ENCODE measurements around the gene CCDC183.

DNA sequence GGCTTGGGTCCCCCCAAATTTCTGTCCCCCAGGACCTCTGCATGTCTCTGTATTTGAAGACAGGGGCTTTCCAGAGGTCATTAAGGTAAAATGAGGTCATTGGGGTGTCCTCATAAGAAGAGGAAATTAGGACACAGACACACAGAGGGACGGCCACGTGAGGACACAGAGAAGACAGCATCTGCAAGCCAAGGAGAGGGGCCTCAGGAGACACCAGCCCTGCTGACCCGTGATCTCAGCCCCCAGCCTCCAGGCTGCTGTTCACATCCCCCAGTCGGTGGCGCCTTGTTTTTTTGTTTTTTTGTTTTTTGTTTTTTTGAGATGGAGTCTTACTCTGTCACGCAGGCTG lies 1.2 kb upstream of the CCDC183 start:
- TF ChIP-seq, protein P1, sequence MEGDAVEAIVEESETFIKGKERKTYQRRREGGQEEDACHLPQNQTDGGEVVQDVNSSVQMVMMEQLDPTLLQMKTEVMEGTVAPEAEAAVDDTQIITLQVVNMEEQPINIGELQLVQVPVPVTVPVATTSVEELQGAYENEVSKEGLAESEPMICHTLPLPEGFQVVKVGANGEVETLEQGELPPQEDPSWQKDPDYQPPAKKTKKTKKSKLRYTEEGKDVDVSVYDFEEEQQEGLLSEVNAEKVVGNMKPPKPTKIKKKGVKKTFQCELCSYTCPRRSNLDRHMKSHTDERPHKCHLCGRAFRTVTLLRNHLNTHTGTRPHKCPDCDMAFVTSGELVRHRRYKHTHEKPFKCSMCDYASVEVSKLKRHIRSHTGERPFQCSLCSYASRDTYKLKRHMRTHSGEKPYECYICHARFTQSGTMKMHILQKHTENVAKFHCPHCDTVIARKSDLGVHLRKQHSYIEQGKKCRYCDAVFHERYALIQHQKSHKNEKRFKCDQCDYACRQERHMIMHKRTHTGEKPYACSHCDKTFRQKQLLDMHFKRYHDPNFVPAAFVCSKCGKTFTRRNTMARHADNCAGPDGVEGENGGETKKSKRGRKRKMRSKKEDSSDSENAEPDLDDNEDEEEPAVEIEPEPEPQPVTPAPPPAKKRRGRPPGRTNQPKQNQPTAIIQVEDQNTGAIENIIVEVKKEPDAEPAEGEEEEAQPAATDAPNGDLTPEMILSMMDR (IDR thresholded peaks at IDR 0.05; ENCODE audit: low read depth, low read length, missing input control), result no peak
- TF ChIP-seq YY1 (IDR thresholded peaks at IDR 0.05), result no peak
- TF ChIP-seq, protein P2, sequence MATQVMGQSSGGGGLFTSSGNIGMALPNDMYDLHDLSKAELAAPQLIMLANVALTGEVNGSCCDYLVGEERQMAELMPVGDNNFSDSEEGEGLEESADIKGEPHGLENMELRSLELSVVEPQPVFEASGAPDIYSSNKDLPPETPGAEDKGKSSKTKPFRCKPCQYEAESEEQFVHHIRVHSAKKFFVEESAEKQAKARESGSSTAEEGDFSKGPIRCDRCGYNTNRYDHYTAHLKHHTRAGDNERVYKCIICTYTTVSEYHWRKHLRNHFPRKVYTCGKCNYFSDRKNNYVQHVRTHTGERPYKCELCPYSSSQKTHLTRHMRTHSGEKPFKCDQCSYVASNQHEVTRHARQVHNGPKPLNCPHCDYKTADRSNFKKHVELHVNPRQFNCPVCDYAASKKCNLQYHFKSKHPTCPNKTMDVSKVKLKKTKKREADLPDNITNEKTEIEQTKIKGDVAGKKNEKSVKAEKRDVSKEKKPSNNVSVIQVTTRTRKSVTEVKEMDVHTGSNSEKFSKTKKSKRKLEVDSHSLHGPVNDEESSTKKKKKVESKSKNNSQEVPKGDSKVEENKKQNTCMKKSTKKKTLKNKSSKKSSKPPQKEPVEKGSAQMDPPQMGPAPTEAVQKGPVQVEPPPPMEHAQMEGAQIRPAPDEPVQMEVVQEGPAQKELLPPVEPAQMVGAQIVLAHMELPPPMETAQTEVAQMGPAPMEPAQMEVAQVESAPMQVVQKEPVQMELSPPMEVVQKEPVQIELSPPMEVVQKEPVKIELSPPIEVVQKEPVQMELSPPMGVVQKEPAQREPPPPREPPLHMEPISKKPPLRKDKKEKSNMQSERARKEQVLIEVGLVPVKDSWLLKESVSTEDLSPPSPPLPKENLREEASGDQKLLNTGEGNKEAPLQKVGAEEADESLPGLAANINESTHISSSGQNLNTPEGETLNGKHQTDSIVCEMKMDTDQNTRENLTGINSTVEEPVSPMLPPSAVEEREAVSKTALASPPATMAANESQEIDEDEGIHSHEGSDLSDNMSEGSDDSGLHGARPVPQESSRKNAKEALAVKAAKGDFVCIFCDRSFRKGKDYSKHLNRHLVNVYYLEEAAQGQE (IDR thresholded peaks at IDR 0.05), result no peak
- no peak for TF ChIP-seq GABPA (IDR thresholded peaks at IDR 0.05 in 1 of 2, conservative IDR thresholded peaks at IDR 0.05 in 1 of 2)
- no peak for TF ChIP-seq RAD21 (IDR thresholded peaks at IDR 0.05)
- no peak for TF ChIP-seq TAF1 (conservative IDR thresholded peaks at IDR 0.05)
- no peak for TF ChIP-seq SP1 (IDR thresholded peaks at IDR 0.05)
- TF ChIP-seq, protein P3, sequence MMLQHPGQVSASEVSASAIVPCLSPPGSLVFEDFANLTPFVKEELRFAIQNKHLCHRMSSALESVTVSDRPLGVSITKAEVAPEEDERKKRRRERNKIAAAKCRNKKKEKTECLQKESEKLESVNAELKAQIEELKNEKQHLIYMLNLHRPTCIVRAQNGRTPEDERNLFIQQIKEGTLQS (IDR thresholded peaks at IDR 0.05), result no peak
